ENCODE measurements around the gene SUGCT. TPM values are rescaled to one million over a fixed set of nuclear protein-coding genes. Genes with fewer than 3 reads are reported as not detected.

The SUGCT gene
- total RNA-seq, 1 experiment from 2014 or later, result 1.6 TPM

DNA sequence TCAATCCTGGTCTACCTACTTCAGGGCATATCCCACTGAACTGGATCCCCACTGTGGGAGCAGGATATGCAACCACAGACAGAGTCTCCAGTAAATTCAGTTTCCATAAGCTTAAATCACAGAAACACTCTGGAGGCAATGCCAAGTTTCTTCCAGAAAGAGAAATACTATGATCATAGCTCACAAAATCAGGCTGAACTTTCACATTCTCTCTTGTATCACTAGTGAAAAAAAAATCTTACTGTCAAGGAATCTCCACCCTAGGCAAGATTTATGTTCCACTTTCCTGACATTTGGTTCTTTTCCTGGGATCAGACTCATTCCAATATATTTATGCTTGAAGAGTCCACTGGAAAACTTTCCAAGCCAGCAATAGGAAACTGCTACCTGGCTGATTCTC, 749.0 kb downstream of the SUGCT start:
- Mint-ChIP-seq H3K9me3 (ENCODE audit: low read depth, unreplicated experiment) (peaks cover 9% of the 10 kb centered on the region), H3K4me1 (ENCODE audit: low read depth, unreplicated experiment) (peaks cover 9% of the 10 kb centered on the region), H3K4me3 (ENCODE audit: low read depth, unreplicated experiment) (no peak overlapping the region), H3K27ac (ENCODE audit: unreplicated experiment) (no peak overlapping the region), H3K36me3 (ENCODE audit: insufficient read depth, unreplicated experiment) (no peaks in the 10 kb centered on the region), H3K27me3 (ENCODE audit: unreplicated experiment) (no peaks in the 10 kb centered on the region)
- DNase-seq, result no peak
- BruUV-seq (replicated peaks), result no TSS peak
- intact Hi-C loops (cut with micrococcal nuclease; ENCODE audit: unreplicated experiment), result no loop called here
- TF ChIP-seq, protein P1, sequence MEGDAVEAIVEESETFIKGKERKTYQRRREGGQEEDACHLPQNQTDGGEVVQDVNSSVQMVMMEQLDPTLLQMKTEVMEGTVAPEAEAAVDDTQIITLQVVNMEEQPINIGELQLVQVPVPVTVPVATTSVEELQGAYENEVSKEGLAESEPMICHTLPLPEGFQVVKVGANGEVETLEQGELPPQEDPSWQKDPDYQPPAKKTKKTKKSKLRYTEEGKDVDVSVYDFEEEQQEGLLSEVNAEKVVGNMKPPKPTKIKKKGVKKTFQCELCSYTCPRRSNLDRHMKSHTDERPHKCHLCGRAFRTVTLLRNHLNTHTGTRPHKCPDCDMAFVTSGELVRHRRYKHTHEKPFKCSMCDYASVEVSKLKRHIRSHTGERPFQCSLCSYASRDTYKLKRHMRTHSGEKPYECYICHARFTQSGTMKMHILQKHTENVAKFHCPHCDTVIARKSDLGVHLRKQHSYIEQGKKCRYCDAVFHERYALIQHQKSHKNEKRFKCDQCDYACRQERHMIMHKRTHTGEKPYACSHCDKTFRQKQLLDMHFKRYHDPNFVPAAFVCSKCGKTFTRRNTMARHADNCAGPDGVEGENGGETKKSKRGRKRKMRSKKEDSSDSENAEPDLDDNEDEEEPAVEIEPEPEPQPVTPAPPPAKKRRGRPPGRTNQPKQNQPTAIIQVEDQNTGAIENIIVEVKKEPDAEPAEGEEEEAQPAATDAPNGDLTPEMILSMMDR (IDR thresholded peaks at IDR 0.05; ENCODE audit: unreplicated experiment), result no peak
- CTCF ChIA-PET, result no interaction called here

- Mint-ChIP-seq H3K27me3 (ENCODE audit: unreplicated experiment) (no peaks in the 10 kb centered on the region), H3K4me1 (ENCODE audit: low read depth, unreplicated experiment) (peaks cover 9% of the 10 kb centered on the region), H3K9me3 (ENCODE audit: low read depth, unreplicated experiment) (peaks cover 9% of the 10 kb centered on the region), H3K36me3 (ENCODE audit: insufficient read depth, unreplicated experiment) (no peaks in the 10 kb centered on the region), H3K4me3 (ENCODE audit: low read depth, unreplicated experiment) (no peak overlapping the region), H3K27ac (ENCODE audit: unreplicated experiment) (no peak overlapping the region)
- DNase-seq, result no peak
- BruUV-seq (replicated peaks), result no TSS peak
- TF ChIP-seq, protein P1 (IDR thresholded peaks at IDR 0.05; ENCODE audit: unreplicated experiment), result no peak
- intact Hi-C loops (cut with micrococcal nuclease; ENCODE audit: unreplicated experiment), result no loop called here
- CTCF ChIA-PET, result no interaction called here
Observed at GRCh38 chr7:40884241-40884640, 749.4 kb downstream of the SUGCT start.

DNA sequence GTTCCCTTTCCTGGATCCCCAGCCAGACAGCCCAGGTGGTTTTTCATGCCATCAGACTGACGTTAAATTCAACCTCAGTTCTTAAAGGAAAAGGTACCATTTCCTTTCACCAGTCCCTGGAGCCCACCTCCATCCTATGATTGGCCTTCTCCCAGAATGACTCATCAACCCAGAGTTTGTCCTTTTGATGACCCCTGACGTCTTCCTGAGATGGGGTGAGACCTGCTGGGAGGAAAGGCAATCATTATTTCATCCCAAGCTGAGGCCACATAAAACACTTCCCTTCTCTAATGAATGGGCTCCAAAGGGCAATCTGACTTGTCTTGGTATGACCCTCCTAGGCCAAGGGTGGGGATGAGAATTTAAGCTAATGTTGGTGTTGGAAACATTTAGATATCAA, 750.7 kb downstream of the SUGCT start:
- no TSS peak for BruUV-seq (replicated peaks)
- Mint-ChIP-seq H3K27ac (ENCODE audit: unreplicated experiment) (peak overlapping the region; percentile 23), H3K4me1 (ENCODE audit: low read depth, unreplicated experiment) (peaks cover 9% of the 10 kb centered on the region), H3K4me3 (ENCODE audit: low read depth, unreplicated experiment) (no peak overlapping the region), H3K36me3 (ENCODE audit: insufficient read depth, unreplicated experiment) (no peaks in the 10 kb centered on the region), H3K27me3 (ENCODE audit: unreplicated experiment) (no peaks in the 10 kb centered on the region), H3K9me3 (ENCODE audit: low read depth, unreplicated experiment) (peaks cover 9% of the 10 kb centered on the region)
- intact Hi-C loops (cut with micrococcal nuclease; ENCODE audit: unreplicated experiment), result no loop called here
- CTCF ChIA-PET, result no interaction called here
- TF ChIP-seq, protein P1 (IDR thresholded peaks at IDR 0.05; ENCODE audit: unreplicated experiment), result no peak
- DNase-seq, result peak; percentile 44

- Mint-ChIP-seq H3K27me3 (ENCODE audit: unreplicated experiment) (no peaks in the 10 kb centered on the region), H3K9me3 (ENCODE audit: low read depth, unreplicated experiment) (peaks cover 14% of the 10 kb centered on the region), H3K36me3 (ENCODE audit: insufficient read depth, unreplicated experiment) (no peaks in the 10 kb centered on the region), H3K27ac (ENCODE audit: unreplicated experiment) (no peak overlapping the region), H3K4me1 (ENCODE audit: low read depth, unreplicated experiment) (peaks cover 9% of the 10 kb centered on the region), H3K4me3 (ENCODE audit: low read depth, unreplicated experiment) (no peak overlapping the region)
- intact Hi-C loops (cut with micrococcal nuclease; ENCODE audit: unreplicated experiment), result no loop called here
- CTCF ChIA-PET, result no interaction called here
- TF ChIP-seq, protein P1 (IDR thresholded peaks at IDR 0.05; ENCODE audit: unreplicated experiment), result no peak
- BruUV-seq (replicated peaks), result no TSS peak
- no peak for DNase-seq
Observed at GRCh38 chr7:40887099-40887498, 752.3 kb downstream of the SUGCT start.

Measured in Calu3 (cell line).